HG02885 (cell line): ENCODE data around the gene FAM78B.

Experiments
- ATAC-seq: cut with Tn5 transposase; IDR thresholded peaks from one replicate; pipeline ENCODE4 v1.9.1; 2021; ENCODE audit warnings: mild to moderate bottlenecking; ENCODE audit not compliant: unreplicated experiment, poor library complexity

FAM78B gene

DNA sequence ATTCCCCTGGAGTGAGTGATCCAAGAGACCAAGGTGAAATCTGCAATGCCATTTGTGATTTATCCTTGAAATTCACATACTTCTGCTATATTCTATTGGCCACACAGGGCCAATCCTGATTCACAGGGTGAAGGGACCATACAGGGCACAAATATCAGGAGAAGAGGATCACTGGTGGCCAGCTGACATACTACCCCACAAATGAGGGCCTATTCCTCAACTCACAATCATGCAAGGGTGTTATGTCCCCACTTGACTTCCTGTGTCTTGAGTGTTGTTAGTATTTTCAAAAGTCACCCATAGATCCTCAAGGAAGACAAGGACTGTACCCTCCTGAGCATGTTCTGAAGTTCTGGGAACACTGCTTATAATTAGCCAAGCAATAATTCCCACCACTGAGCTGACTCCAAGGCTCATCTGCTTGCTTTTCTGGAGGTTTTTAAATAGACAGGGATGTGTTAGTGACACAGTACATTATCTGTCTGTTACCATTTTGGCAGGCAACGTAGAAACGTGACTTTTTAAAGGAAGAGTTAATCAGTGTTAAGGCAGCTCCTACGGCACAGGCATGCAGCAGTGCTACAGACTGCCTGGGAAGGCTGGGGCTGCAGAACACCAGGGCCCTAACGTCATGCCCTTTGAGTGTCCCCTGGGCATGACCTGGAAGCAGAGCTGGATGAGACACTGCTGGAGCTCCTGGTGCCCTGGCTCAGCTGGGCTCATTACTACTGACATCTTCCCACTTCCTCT, 137.4 kb downstream of the FAM78B start:
- ATAC-seq = no peak

DNA sequence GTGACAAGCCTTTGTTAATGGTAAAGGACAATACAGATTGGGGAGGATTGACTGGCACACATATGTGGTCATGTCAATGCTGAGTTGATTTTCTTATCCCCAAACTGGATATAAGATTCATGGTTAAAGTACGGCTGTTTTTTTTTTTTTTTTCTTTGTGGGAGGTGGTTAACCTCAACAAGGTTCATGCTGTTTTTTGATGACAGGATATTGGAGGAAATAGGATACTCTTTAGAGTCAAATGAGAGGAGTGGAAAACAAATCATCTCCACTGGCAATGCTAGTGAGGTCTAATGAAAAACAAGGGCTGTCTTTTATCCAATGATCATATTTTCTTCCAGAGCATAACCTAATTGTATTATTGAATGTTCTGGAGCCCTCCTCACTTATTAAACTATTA, 140.2 kb downstream of the FAM78B start:
- no peak for ATAC-seq

DNA sequence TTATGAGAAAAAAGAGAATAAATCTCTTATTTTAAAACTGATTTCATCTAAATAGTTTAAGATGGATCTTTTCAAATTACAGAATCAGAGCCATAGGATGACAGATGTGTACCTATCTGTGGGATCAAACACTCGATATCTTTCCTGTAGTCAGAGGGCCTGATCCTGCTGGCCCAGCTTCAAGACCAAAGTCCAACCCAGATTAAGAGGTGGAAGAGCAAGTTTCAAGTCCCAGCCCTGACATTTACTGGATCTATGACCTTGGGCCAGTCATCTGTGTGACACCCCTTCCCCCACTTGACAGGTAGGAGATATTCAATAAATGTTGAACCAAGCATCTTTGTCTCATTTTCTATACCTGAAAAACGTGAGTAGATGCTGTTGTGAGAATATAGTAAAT, 140.7 kb downstream of the FAM78B start:
- no peak for ATAC-seq

DNA sequence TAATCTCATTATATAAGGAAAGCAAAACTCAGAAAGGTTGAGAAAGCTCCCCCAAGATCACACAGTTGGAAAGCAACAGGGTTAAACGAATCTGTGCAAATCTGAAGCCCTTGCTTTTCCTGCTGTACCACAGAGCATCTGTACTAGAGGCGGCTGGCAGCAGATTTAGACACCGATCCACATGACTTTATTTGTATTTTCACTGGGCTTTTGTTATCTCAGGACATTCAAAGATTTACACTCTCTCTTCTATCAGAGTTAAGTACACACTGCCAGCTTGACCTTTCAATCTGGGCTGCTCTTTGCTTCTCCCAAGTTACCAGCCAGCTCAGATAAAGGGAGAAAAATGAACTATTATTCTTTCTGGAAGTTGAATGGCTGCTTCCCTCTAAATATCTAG, 146.6 kb downstream of the FAM78B start:
- no peak for ATAC-seq
